HuH-7.5 (cell line): ENCODE measurements around the gene CDK5RAP2.

Experiments
- DNase-seq: peaks from one replicate; pipeline ENCODE4 v3.0.0; 2011; ENCODE audit warnings: low spot score

Gene CDK5RAP2

GRCh38 chr9:120383611-120383998 lies 196.4 kb downstream of the CDK5RAP2 start:
- DNase-seq = no peak

- no peak for DNase-seq
These were observed 197.5 kb downstream of the CDK5RAP2 start for GRCh38 chr9:120382453-120382852.

- no peak for DNase-seq
These were observed 198.1 kb downstream of the CDK5RAP2 start for GRCh38 chr9:120381839-120382238.

- no peak for DNase-seq
These were observed 200.4 kb downstream of the CDK5RAP2 start for GRCh38 chr9:120379611-120380010.

- DNase-seq = no peak
These were observed 201.3 kb downstream of the CDK5RAP2 start for GRCh38 chr9:120378680-120379079.

- no peak for DNase-seq
These were observed 202.5 kb downstream of the CDK5RAP2 start for GRCh38 chr9:120377268-120378159.

GRCh38 chr9:120376101-120376500 lies 203.9 kb downstream of the CDK5RAP2 start:
- DNase-seq = no peak

- no peak for DNase-seq
These were observed 204.7 kb downstream of the CDK5RAP2 start for GRCh38 chr9:120375316-120375715.

GRCh38 chr9:120374817-120375216 lies 205.2 kb downstream of the CDK5RAP2 start:
- DNase-seq = no peak

- no peak for DNase-seq
These were observed 205.7 kb downstream of the CDK5RAP2 start for GRCh38 chr9:120374239-120374638.

GRCh38 chr9:120372040-120372439 lies 207.9 kb downstream of the CDK5RAP2 start:
- no peak for DNase-seq

- DNase-seq = no peak
These were observed 210.3 kb downstream of the CDK5RAP2 start for GRCh38 chr9:120369608-120370220.

GRCh38 chr9:120368799-120369198 lies 211.2 kb downstream of the CDK5RAP2 start:
- DNase-seq = no peak

GRCh38 chr9:120366644-120367019 lies 213.3 kb downstream of the CDK5RAP2 start:
- DNase-seq = peak; percentile 49

GRCh38 chr9:120365386-120365785 lies 214.6 kb downstream of the CDK5RAP2 start:
- no peak for DNase-seq

GRCh38 chr9:120363697-120364096 lies 216.3 kb downstream of the CDK5RAP2 start:
- DNase-seq = no peak

- no peak for DNase-seq
These were observed 217.5 kb downstream of the CDK5RAP2 start for GRCh38 chr9:120362446-120362845.

GRCh38 chr9:120361551-120361950 lies 218.4 kb downstream of the CDK5RAP2 start:
- no peak for DNase-seq

GRCh38 chr9:120360510-120360909 lies 219.5 kb downstream of the CDK5RAP2 start:
- DNase-seq = no peak

- DNase-seq = no peak
These were observed 219.9 kb downstream of the CDK5RAP2 start for GRCh38 chr9:120360046-120360445.

GRCh38 chr9:120358877-120359276 lies 221.1 kb downstream of the CDK5RAP2 start:
- no peak for DNase-seq

- DNase-seq = no peak
These were observed 226.5 kb downstream of the CDK5RAP2 start for GRCh38 chr9:120353506-120353905.

GRCh38 chr9:120351106-120351505 lies 228.9 kb downstream of the CDK5RAP2 start:
- DNase-seq = no peak

GRCh38 chr9:120350596-120350995 lies 229.4 kb downstream of the CDK5RAP2 start:
- DNase-seq = no peak
